Stimulated activated CD4-positive, alpha-beta T cell treated with anti-CD3 and anti-CD28 coated beads, TNF-alpha, amount 100 ng/mL, for 24 hours (primary cell): ENCODE measurements around the gene YWHAQ.
"Not testable (repeated sequence)": the region's sequence is repeated elsewhere in the genome, so short reads cannot be mapped to it uniquely, and the experiment has no call there.

ENCODE experiments used
- DNase-seq, 3 experiments: peaks; one replicate each; pipeline ENCODE4 v3.0.0-alpha.2; 2020; ENCODE audit warnings: low read depth in 3 of 3

YWHAQ gene

GRCh38 chr2:9552219-9553178 is 78.3 kb downstream of the YWHAQ start:
- DNase-seq: no peak

- not testable (repeated sequence) for DNase-seq
Observed at GRCh38 chr2:9550859-9551391, 79.9 kb downstream of the YWHAQ start.

DNA sequence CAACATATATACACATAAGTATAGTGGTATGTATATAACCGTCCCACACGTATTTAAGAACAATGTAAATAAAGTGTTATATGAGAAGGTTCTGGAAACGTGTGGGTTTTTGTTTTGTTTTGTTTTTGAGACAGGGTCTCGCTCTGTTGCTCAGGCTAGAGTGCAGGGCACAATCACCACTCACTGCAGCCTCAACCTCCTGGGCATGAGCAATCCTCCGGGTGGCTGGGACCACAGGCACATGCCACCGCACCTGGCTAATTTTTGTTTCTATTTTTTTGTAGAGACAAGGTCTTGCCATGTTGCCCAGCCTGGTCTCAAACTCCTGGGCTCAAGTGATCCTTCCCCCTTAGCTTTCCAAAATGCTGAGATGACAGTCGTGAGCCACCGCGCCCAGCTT is 81.4 kb downstream of the YWHAQ start:
- no peak for DNase-seq

- no peak for DNase-seq
Observed at GRCh38 chr2:9548506-9548905, 82.3 kb downstream of the YWHAQ start.

DNA sequence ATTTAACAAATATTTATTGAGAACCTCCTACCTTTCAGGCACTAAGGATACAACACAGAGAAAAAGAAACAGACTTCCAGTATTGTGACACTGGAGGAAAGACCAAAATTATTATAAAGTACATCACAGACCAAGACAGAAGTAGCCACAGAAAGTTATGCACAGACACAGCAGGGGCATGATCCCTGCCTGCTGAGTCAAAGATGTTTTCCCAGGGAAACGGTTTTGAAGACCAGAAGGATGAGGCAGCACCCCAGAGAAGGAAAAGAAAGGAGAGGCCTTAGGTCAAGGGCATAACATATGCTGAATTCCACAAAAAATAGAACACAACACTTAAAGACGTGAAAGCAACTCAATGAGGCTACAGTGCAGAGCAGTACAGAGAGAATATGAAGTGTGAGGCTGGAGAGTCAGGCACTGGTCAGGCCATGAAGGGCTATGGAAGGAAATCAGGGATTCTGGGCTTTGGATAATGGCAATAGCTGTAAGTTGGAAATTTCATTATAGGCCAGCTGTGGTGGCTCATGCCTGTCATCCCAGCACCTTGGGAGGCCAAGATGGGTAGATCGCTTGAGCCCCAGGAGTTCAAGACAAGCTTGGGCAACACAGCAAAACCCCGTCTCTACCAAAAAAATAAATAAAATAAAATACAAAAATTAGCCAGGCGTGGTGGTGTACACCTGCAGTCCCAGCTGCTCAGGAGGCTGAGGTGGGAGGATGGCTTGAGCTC is 83.4 kb downstream of the YWHAQ start:
- DNase-seq: no peak

GRCh38 chr2:9545502-9545901 is 85.3 kb downstream of the YWHAQ start:
- no peak for DNase-seq

DNA sequence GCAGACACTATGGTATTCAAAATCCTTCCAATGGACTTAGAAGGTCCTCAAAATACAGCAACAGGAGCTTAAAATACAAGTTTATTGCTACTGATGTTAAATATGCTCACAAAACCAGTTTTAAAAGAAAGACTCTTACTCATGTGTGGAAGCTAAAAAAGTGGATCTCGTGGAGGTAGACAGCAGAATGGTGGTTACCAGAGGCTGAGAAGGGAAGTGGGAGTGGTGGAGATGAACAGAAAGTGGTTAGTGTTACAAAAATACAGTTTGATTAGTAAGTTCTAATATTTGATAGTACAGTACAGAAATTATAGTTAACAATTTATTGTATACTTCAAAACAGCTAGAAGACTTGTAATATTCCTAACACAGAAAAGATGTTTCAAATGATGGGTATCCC is 87.2 kb downstream of the YWHAQ start:
- no peak for DNase-seq

DNA sequence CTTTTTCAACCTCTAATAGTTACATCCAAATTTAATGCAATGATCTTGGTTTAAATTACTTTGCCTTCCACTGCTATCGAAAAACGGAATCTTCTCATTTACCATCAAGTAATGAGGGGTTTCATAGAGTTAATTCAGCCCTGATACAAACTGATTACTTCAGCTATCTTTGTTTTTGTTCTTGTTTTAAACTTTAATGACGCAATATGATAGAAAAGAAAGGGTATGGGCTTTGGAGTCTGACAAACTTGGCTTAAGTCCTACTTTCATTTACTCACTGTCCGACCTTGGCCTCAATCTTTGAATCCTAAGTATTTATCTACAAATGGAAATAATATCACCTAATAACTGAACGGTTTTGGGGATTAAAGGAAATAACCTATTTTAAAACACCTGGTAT is 91.3 kb downstream of the YWHAQ start:
- no peak for DNase-seq

GRCh38 chr2:9538000-9538507 is 92.7 kb downstream of the YWHAQ start:
- no peak for DNase-seq

GRCh38 chr2:9536504-9536903 is 94.3 kb downstream of the YWHAQ start:
- no peak for DNase-seq

GRCh38 chr2:9535177-9535576 is 95.6 kb downstream of the YWHAQ start:
- no peak for DNase-seq
